NCI-H510A (cell line): Measurements from ENCODE around the gene DOCK9.

ENCODE experiments used
- DNase-seq: peaks from one replicate; lab custom pipeline; 2025; lab: John Stamatoyannopoulos, UW

DOCK9 gene

DNA sequence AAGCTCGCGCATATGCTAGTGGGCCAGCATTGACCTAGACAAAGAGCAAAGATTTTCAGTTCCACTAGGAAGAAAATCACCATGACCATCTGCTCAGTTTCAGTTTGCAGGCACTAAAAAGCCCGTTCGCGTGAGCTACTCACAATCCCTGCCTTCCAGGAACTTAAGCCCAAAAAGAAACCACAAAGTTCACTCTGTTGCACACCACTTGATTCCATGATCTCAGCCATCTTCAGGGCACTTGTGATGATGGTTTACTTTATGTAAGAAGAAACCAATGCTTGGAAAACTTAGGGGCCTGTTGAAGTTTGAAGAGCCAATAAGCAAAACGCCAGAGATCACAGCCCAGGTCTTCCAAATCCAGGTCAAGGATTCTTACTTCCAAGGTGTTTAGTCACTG is 180.4 kb downstream of the DOCK9 start:
- DNase-seq: no peak

DNA sequence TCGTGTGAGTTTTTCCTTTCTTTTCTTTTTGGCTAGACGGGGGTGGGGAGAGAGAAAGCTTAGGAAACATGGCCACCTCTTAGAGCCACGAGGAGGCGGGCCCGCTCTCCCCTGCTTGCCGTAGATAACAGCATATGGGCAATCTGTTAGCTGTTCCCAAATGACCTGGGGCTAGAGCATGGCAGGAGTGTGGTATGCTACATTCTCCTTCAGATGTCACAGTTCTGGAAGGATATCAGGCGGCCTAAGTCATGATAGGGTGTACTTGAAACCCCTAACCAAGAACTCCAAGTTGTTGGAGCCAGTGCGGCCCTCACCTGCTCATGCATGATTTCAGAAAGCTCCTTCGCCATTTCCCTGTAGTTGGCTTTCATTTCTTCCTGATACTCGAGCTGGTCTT is 181.1 kb downstream of the DOCK9 start:
- no peak for DNase-seq

DNA sequence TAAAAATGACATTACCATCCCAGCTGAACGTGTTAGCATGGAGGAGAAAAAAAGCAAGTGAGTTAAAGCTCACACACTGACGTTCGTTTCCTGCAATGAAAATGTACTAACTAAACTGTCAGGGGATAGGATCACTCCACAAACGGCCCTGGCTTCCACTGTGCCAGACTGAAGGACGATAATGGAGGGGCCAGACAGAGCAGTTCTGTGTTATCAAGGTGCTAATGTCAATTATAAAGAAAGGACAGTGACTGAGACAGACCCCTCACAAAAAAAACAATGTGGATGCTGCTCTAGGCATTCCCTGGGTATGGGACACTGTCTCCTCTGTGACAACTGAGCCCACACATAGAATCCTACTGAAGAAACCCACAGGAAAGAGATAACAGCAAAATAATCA is 181.7 kb downstream of the DOCK9 start:
- DNase-seq: no peak

DNA sequence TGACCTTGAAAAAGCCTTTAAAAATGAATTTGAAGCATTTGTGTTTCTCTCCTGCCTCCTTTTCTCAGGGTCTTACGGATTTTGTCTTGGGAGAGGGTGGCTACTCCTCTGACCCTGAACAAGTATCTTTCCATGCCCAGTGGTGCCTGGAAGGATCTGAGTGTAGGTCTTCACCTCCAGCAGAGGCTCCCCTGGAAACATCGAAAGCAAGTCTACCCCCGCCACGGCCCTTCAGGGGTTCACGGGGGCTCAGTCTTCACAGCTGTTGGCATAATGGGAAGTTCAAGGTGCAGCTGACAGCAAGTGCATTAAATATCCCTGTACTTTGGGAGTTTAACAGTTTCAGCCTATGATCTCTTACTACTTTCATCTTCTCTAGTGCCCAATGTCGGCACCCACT is 182.6 kb downstream of the DOCK9 start:
- DNase-seq: no peak

DNA sequence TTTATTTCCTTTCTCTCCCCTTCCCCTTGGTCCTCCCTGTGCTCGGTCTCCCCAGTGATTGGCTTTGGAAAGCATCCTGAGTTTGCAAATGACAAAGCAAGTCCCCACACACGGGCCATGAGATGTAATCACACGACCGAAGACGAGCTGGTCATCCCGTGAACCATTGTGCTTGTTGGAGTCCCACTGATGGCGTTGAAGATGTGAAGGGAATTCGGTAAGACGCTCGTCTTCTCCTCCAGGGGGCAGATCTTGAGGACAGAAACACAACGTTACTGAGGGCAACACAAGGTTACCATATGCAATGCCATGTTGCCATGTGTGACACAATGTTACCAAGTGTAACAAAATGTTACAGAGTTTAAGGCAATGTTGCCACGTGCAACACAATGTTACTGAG is 183.4 kb downstream of the DOCK9 start:
- no peak for DNase-seq

DNA sequence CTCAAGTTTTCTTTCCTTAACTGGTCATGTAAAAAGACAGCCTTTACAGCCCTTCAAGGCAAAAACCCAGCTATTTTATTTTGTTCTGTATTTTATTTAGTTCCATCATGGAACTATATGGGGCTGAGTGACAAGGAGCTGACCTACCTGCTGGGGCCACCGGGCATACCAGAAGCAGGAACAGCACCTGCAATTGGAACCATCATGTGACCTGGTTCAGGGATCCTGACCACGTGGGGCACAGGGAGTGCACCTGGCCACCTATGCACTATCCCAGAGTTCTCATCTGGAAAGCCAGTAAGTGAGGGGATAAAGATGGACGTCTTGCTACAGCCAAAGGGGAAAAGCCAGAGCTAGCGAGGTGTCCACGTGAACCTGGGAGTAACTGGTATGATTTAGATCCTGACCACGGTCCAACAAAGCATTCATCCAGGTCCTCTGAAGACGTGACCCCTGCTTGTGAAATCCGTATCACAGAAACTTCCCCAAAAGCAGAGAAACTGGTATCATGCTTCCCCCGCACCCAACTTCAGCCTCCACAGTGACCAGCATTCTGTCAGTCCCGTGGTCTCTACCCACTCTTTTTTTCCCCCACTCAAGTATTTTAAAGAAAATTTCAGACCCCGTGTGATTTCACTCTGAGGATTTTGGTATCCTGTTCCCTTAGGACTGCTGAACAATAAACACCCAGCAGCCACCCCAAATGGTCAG is 184.9 kb downstream of the DOCK9 start:
- DNase-seq: no peak

DNA sequence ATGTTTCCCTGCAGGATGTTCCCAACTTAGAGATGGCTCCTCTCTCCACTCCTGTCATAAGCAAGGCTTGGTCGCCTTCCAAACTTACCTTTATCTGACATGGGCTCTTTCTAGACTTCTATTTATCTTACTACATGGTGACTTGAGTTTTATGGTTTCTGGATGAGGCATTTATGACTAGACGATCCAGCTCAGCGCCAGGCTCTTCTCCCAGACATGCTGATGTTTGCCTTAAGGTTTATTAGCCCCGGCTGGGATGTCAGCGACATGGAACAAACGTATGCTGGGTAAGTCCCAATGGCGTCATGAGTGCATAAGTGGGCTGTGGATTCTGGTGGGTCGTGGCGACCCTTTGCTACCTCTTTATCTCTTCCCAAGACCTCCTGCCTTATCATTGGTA is 185.5 kb downstream of the DOCK9 start:
- DNase-seq: no peak

GRCh38 chr13:98791611-98792010 is 186.3 kb downstream of the DOCK9 start:
- DNase-seq: no peak

DNA sequence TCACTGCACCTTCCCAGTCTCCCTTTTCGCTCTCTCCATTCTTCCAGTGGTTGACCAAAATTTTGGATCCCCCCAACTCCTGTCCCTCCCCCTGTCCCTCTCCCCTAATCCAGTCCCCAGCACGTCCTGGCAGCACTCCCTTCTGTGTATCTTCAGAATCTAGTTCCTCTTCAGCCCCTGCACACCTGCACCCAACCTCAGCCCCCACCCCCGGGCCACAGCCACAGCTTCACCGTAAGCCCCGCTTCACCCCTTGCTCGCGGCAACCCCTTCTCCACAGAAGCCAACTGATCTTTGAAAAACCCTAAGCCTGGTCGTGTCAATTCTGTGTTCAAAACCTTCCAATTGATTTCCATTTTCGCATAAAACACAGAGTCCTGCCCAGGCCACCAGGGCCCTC is 189.9 kb downstream of the DOCK9 start:
- DNase-seq: no peak

- no peak for DNase-seq
Observed at GRCh38 chr13:98787173-98787572, 190.7 kb downstream of the DOCK9 start.

DNA sequence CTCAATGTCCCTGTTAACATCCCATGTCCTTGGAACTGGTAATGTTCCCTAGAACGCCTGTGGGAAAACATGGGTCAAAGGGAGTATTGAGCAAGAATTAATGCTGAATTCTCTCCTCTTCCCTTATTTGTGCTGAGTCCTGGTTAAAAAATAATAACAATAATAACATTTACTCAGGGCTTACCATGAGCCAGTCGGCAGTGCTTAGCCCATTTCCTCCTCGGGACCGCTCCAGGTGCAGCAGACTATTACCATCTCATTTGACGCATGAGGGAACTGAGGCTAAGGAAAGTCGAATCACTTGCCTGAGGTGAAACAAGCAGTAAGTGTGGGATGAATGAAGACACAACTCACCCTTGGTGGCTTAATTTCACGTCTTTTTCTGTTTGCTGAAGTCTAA is 191.8 kb downstream of the DOCK9 start:
- DNase-seq: no peak

- no peak for DNase-seq
Observed at GRCh38 chr13:98785405-98785804, 192.5 kb downstream of the DOCK9 start.

- DNase-seq: no peak
Observed at GRCh38 chr13:98784666-98785065, 193.2 kb downstream of the DOCK9 start.

DNA sequence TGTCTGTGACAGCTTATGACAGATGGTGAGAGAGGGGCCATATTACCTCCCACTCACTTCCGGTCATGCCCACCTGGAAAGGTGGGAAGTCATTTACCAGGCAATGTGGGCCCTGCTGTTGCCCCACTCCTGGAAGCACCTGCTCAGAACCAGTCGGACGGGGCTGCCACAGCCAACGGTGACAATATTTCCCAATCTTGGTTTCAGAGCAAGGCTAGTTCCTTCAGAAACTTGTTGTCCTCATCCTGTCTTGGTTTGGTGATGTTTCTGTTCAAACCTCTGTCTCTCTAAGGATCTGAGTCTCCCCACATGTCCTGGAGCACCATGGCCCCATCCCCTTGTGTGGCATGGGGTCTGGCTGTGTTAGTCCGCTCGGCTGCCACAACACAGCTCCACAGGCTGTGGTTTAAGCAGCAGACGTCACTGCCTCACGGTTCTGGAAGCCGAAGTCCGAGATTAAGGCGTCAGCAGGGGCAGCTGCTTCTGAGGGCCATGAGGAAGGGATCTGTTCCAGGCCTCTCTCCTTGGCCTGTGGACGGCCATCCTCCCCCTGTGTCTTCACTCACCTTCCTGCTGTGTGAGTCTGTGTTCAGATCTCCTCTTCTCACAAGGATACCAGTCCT is 193.9 kb downstream of the DOCK9 start:
- no peak for DNase-seq

DNA sequence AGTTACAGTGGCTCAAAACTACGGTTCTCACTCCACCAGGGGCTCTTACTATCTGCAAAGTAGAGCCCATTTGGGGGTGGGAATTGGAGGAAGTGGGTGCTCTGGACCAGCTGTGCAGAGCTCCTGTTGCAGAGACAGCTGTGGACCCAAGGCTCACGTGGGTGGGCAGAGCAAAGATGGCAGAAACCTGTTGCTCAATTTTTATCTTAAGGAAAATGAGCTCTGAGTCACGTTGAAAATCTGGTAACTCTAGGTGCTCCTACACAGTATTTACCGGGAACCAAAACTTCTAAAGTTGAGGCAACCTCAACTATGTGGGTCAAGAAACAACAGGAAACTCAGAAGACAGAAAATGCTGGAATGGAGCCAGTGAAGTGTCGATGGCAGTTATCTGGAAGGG is 195.2 kb downstream of the DOCK9 start:
- DNase-seq: no peak

GRCh38 chr13:98781905-98782304 is 196.0 kb downstream of the DOCK9 start:
- DNase-seq: no peak

DNA sequence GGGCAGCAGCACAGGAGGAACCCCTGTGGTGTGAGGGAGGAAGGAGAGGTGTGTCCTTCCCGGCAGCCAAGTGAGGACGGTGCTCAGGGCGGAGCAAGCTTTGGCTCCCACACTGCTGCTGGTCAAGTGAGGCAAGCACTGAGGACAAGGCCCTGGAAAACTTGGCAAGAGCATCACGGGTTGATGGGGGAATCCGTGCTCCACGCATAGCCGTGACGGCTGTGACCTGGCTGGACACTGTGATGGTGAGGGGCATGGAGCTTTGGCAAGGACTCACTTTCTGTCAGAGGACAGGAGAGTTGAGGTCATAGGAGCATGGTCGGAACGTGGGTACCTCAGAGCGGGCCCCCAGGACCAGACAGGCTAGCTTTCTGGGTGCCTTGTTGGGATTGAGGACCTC is 196.4 kb downstream of the DOCK9 start:
- DNase-seq: no peak

DNA sequence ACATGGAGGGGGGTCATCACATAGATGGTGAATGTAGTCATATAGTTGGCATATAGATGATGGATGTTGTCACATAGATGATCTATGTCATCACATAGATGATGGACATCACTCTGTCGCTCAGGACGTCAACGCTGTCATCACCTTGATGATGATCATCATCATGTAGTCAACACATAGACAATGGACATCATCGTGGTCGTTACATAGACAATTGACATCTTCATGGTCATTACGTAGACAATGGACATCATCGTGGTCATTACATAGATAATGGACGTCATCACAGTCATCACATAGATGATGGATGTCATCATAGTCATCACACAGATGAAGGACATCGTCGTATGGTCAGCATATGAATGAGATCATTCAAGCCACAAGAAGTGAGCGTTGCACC is 196.8 kb downstream of the DOCK9 start:
- no peak for DNase-seq

- DNase-seq: no peak
Observed at GRCh38 chr13:98780451-98780850, 197.4 kb downstream of the DOCK9 start.

- no peak for DNase-seq
Observed at GRCh38 chr13:98779695-98780094, 198.2 kb downstream of the DOCK9 start.

- no peak for DNase-seq
Observed at GRCh38 chr13:98778749-98779148, 199.1 kb downstream of the DOCK9 start.

DNA sequence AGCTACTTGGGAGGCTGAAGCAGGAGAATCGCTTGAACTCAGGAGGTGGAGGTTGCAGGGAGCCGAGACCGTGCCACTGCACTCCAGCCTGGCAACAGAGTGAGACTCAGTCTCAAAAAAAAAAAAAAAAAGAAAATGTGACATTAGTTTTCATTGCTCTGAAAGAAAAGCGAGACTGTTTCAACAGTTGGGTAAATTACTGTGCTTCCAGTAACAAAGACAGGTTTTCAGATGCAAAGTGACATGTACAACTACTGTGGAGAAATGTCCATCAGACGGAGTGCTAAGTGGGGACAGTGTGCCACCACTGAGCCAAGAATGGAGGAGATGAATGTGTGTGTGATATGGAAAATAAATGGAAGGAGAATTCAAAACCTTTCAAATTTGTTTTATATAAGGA is 201.2 kb downstream of the DOCK9 start:
- DNase-seq: no peak

GRCh38 chr13:98775844-98776598 is 201.8 kb downstream of the DOCK9 start:
- DNase-seq: no peak
